Fibroblast of peridontal ligament (primary cell): ENCODE measurements around the gene TGFBR1.

Experiments used
- DNase-seq: peaks from one replicate; pipeline ENCODE4 v3.0.0-alpha.2; 2010; ENCODE audit errors: extremely low read depth

Gene TGFBR1

GRCh38 chr9:99106044-99106375 lies 1.1 kb downstream of the TGFBR1 start:
- DNase-seq: no peak

GRCh38 chr9:99107421-99107820 lies 2.5 kb downstream of the TGFBR1 start:
- no peak for DNase-seq

DNA sequence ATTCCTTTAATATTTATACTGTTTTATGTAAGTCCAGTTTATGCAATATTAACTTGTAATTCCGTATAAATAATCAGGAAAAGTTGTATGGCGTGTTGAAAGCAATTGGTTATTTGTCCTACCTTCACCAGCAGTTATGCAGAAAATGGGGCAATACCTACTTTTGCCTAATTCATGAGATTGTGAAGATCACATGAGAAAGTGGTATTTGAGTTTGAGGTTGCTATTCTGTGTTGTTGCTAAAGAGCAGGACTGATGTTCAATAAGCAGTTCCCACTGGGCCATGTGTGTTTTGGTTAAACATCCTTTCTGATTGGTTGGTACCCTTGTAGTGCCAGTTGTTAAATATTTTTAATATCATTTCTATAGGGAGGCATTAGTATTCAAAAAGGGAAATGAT lies 3.2 kb downstream of the TGFBR1 start:
- no peak for DNase-seq

DNA sequence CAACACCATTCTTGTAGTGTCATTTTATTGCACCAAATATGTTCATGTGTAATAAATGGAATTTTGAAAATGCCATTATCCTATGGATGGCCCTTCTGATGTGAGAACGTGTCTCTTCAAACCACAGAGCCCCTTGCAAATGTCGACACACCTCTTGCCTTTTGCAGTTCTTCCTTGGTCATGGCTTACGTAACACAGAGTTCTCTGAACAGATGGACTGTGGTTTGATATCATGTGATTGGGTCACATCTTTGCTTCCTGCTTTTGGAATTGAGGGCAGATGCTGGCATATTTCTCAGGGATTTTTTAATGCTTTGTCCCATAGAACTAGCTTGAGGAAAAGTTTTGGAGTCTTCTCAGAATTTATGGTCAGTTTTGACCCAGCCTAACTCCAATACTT lies 4.6 kb downstream of the TGFBR1 start:
- peak; percentile 84 for DNase-seq

- no peak for DNase-seq
These were observed 8.0 kb downstream of the TGFBR1 start for GRCh38 chr9:99112750-99113413.

DNA sequence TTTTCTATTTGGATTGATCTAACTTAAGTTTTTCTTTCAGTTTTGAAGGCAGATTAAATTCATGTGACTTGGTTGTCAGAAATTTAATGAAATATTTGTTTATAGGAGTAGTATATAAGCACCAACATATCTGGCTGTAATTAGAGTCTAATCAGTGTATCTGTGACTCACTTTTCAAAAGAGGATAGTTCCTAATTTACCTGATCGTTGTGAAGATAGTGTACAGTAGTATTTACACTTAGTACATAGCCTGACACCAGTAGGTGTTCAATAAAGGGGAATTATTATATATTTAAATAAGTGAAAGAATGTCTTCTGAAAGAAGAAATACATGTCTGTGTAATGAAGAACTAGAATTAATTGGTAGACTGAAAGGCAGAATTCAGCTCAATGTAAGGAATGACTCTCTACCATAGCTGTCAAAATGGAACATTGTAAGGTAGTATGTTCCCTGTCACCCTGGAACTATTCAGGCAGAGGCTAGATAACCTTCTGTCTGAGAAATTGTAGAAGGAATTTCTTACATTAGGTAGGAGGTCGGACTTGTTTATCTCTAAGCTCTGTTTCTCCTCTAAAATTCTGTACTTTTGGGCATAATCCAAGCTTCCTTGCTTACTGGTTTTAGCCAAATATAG lies 8.6 kb downstream of the TGFBR1 start:
- DNase-seq: no peak

GRCh38 chr9:99114049-99114440 lies 9.1 kb downstream of the TGFBR1 start:
- DNase-seq: no peak

DNA sequence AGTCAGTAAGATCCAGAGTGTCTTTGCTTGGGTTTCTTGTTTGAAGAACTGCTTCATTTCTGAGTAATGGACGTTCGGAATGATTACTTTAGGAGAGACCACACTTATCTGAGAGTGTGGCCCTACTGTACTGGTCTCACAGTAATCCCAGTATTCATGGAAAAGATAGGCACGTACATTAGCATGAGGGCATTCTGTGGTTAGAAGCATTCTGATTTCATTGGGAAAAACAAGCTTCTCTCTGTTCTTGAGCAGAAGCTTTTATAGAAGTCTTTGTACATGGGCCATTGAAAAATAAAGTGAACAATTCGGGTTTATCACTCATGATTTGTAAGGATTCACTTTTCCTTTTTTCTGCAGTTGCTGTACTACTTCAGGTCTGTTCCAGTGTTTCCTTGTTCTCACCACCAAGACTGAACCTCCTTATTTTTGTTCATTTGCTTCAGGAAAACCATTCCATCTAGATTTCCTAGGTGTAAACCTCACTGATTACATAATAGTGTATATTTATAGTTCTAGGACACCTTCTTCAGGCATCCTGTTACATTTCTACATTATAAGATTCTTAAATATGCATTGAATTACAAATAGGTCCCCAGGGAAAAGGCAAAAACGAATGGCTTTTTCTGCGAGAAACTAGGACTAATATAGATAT lies 10.1 kb downstream of the TGFBR1 start:
- DNase-seq: no peak

- DNase-seq: no peak
These were observed 11.1 kb downstream of the TGFBR1 start for GRCh38 chr9:99116003-99116411.

DNA sequence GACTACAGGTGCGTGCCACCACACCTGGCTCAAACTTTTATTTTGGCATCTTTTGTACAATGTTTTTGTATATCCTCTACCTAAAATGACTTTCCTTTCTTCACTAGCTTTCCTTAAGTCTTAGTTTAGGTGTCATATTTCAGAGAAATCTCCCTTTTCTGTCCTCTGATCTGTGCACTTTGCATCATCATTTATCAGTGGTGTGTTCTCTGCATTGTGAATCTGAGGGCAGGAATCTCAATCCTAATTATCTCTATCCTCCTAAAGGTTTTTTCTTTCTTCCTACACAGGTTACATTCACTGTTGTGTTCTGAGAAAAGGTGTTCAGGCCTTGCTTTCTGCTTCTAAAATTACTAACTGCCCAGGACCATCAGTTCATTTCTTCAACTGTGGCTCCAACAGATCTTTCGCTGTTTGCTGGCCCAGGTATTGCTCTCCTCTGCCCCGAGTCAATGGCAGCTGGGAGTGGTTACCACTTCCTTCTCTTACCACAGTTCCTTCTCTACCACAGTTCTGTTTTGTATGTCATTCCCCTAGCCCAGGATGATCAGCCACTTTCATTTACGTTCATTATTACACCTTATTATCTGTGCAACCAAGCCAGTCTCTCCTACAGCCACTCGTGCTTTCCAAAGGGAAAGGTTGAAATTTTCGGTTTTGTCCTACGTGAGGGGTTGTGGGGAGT lies 14.0 kb downstream of the TGFBR1 start:
- no peak for DNase-seq

DNA sequence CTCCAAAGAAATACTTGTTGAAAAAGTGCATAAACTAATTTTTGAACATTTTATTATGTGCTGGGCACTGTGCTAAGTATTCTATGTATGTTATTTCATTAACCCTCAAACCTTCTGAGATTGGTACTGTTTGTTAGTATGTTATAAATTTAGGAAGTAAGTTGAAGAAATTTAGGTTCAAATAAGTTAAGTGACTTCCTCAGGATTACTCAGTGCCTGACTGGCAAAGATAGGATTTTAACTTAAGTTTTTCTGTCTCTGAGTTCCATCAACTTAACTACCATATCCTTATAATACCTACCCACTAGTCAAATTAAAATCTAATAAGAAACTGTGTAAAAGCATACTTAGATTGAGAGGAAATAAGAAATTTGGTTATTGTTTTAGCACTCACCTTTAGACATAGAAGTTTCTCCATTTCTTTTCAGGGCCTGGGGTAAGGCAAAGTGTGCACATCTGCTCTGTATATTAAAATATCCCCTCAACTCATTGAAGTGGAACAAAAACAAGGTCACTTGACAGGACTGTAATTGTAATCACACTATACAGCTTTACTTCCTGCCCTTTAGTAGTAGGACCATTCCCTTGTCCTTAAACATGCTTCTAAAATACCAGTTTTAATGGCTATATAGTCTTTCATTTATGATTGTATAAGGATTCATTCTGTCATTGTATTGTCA lies 15.2 kb downstream of the TGFBR1 start:
- no peak for DNase-seq

DNA sequence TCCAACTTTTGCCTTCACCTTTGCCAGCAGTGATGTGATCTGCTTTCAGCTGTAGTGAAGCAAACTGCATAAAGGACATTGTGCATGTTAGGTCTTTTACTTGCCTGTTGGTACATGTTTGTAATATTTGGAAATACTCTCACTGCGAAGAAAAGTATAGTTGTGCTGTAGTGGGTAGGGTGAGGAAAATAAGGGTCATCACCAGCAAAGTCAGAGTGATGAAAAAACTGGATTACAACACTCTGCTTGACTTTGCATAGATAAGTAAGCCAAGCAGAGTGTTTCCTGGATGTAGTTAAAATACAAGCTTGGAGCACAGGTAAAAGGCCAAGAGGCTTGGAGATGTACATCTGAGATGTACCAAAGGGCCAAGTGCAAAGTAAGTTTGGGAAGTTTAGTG lies 16.7 kb downstream of the TGFBR1 start:
- DNase-seq: no peak

DNA sequence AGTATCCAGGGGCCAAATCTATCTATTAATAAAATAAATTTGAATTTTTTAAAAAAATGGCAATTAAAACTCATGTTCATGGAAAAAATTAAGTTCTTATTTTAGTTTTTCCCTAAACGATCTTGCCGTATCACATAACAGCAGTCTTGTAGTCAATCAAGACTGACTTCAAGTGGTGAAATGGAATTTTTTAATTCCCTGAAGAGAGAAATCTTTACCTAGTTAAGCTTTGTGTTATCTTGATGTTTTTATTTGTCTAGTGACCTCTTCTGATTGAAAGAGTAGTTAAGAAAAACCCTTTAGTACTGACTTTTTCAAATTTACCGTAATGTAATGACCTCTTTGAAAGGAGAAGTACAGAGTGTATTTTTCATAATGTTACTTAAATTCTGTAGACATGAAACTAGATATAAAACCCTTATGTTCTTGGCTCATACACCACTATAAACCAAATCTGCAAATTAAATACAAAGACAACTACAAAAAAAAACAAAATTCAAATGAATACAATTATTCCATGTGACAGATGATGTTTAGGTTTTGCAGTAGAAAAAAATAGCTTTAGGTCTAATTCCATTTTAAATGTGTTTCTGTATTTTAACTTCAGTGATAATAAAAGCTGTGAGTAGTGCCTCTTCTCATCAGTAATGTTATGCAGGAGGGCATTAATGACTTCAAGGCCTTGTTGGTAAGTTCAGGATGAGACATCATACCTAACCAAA lies 19.8 kb downstream of the TGFBR1 start:
- no peak for DNase-seq

GRCh38 chr9:99125446-99125845 lies 20.5 kb downstream of the TGFBR1 start:
- no peak for DNase-seq

DNA sequence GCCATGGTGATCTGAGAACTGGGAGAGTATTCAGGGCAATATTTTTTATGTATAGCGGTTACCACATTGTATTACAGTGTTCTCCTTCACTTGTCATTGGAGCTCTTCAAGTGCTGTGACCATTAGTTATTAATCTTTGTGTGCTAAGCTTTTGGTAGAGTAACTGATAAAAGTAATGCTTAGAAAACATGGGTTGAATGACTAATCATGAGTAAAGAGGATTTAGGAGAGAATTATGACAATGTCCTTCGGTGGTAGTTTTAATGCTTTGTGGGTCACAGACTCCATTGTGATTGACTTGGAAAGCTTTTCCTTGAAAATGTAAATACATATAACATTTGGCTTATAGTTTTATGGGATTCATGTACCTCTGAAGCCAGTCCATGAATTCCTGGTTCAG lies 21.4 kb downstream of the TGFBR1 start:
- DNase-seq: no peak

- peak; percentile 60 for DNase-seq
These were observed 22.6 kb downstream of the TGFBR1 start for GRCh38 chr9:99127356-99128132.

- no peak for DNase-seq
These were observed 23.2 kb downstream of the TGFBR1 start for GRCh38 chr9:99128133-99128406.

DNA sequence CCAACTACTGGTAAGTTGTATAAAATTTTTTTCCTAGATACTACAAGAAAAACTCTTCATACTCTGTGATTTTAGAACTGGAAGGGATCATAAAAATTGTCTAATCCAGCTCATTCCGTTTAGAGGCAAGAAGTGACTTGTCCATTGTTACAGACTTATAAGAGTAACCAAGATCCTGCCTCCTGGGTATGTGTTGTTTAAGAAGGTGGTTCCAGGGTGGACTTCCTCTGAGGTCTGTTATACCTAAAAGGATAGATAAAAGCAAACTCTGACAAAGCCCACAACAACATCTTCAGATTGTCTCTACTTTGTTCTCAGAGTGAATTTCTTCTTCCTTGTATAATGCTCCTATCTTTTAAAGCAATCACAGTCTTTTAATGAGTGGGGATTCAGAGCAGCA lies 24.2 kb downstream of the TGFBR1 start:
- DNase-seq: no peak

DNA sequence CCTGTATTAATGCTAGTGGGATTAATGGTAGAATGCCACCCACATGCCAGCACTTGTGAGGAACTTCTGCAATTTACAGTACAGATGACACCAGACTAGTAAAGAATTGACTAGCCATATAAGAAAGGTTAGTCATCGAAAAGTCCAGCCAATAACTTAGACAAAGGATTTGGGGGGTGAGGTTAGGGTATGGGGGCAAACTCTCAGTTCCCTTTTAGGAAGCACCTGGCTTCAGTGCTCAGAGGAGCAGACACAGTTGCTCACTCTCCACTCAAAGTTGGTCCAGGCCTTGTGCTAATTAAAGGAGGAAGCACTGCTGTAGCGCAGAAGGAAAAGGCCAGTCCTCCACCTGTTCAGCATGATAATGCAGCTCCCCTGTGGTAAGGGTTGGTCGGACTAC lies 25.2 kb downstream of the TGFBR1 start:
- DNase-seq: no peak

DNA sequence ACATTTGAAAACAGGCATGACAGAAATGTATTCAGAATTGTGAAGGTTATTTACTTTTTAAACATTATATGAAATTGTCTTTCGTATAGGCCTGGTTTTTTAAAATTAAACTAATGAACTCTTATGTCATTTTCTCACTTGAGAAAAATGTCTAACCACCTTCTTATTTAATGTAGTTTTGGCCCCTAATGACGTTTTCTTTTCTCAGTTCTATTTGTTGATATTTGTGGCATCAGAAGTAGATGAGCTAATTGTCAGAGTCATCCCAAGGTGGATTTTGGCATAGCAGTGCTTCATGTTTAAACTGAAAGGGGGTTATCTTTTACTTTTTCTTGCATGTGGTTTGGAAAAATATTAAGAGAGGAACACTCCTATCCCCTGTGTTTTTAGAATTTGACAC lies 28.2 kb downstream of the TGFBR1 start:
- DNase-seq: no peak

GRCh38 chr9:99134893-99135341 lies 30.0 kb downstream of the TGFBR1 start:
- peak; percentile 90 for DNase-seq
